BJ (cell line): Measurements from ENCODE around the gene RIPOR3. TPM values are rescaled to one million over a fixed set of nuclear protein-coding genes. Genes with fewer than 3 reads are reported as not detected.

Experiments
- CTCF ChIA-PET: fragments of 350-600 bp; formaldehyde crosslinking; extraction: SDS; loops from one replicate; lab custom pipeline; 2021; ENCODE audit warnings: antibody characterized with exemption, inconsistent platforms; lab: Yijun Ruan, JAX
- POLR2A ChIA-PET: fragments of 300-600 bp; sonication (Branson Sonifier 250); formaldehyde crosslinking; extraction: SDS; loops from one replicate; lab custom pipeline; 2021; ENCODE audit warnings: antibody characterized with exemption; lab: Charles Lee
- DNase-seq: peaks from one replicate; pipeline ENCODE4 v3.0.0-alpha.2; 2011; ENCODE audit warnings: low read depth
- H3K27me3 ChIP-seq: 2 replicates; pipeline ENCODE4 v1.6.0; 2011; ENCODE audit warnings: low read length; ENCODE audit not compliant: control insufficient read depth, insufficient read depth
- H3K36me3 ChIP-seq: 2 replicates; pipeline ENCODE4 v1.5.1; 2011; ENCODE audit warnings: low read length; ENCODE audit not compliant: control insufficient read depth, insufficient read depth
- H3K4me3 ChIP-seq: 2 replicates; pipeline ENCODE4 v1.5.1; 2011; ENCODE audit warnings: low read depth, mild to moderate bottlenecking, control low read depth, low read length
- CTCF ChIP-seq: IDR thresholded peaks from 2 replicates; pipeline ENCODE4 v1.5.1; 2011; ENCODE audit warnings: low read depth, mild to moderate bottlenecking, control low read depth, inconsistent platforms, low read length, moderate library complexity; ENCODE audit not compliant: insufficient read depth
- polyA plus RNA-seq: library from polyadenylated mRNA; depleted of rRNA; stranded (reverse); fragments of >200 nt; gene quantifications from 2 replicates; pipeline ENCODE4 v1.2.3, GENCODE V29; 2011

The RIPOR3 gene
- polyA plus RNA-seq, 1 experiment, result 1.2 TPM

GRCh38 chr20:50694379-50695134, 3.2 kb upstream of the RIPOR3 start:
- no peaks in the 10 kb centered on the region for H3K36me3 ChIP-seq
- ChIA-PET POLR2A (no interaction called here), CTCF (interaction anchor here (0.8 to 2.0 kb wide), 3 partner anchors 19 to 68 kb away, joined by 6 to 8 read pairs (median 7); no protein-coding TSS in a partner anchor)
- no peaks in the 10 kb centered on the region; the same call in 1 of the 2 replicates for H3K27me3 ChIP-seq
- DNase-seq, result no peak
- TF ChIP-seq CTCF, result no peak
- no peak overlapping the region for H3K4me3 ChIP-seq

- DNase-seq, result no peak
- Histone ChIP-seq H3K4me3 (no peak overlapping the region), H3K27me3 (no peaks in the 10 kb centered on the region; the same call in 1 of the 2 replicates), H3K36me3 (no peaks in the 10 kb centered on the region)
- TF ChIP-seq CTCF, result no peak
- ChIA-PET POLR2A (no interaction called here), CTCF (interaction anchor here (0.9 to 1.6 kb wide), 2 partner anchors 47 to 52 kb away, joined by 3 to 6 read pairs; no protein-coding TSS in a partner anchor)
These were observed 1.7 kb upstream of the RIPOR3 start for GRCh38 chr20:50693001-50693400.

- no peak overlapping the region for H3K4me3 ChIP-seq
- ChIA-PET CTCF (interaction anchor here (0.9 to 1.6 kb wide), 2 partner anchors 46 to 52 kb away, joined by 3 to 6 read pairs; no protein-coding TSS in a partner anchor), POLR2A (no interaction called here)
These were observed 1.2 kb upstream of the RIPOR3 start for GRCh38 chr20:50692552-50692933.

DNA sequence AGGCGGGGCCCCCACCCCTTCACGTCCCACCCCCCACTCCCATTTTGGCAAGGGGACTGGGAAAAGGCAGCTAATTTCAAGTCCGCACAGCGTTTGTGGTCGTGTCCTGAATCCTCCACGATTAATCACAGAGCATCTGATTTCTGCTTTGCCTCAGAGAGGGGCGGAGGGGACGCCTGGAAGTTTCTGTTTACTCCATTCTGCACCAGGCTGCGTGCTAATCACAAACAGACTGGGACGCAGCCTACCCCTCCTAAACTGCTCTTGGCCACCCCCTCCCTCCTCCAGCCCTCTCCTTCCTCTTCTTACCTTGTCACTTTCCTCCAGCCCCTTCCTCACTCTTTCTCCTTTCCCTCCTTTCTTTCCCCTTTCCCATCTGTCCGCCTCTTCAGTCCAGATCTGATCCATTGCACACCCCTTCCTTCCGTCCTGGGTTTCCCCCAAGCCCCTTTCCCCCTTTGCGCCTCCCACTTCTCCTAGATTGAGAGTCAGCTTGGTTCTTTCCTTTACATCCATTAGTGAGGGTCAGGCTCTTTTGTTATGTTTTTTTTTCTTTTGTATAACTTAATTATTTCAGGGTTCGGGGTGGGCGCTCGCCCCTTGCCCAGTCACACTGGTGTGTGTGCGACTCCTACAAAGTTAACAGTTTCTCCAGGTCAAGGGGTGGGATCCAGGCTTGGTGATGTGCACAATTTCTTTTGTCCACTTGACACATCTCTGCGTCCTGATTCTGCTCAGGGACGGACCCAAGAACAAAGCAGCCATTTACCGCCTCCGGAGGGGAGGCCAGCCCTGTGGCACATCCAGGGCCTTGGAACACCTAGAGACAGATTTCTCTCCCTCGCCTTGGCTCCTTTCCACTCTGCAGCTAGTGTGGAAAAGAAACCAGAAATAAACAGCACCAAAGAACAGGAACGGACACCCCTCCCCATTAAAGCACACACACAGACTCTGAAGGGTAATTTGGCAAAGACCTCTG, 520 bp upstream of the RIPOR3 start:
- peak; percentile 34 for DNase-seq
- TF ChIP-seq CTCF, result no peak
- no peaks in the 10 kb centered on the region for H3K36me3 ChIP-seq
- H3K27me3 ChIP-seq, result no peaks in the 10 kb centered on the region; the same call in 1 of the 2 replicates
- ChIA-PET POLR2A (no interaction called here), CTCF (interaction anchor here (0.9 to 1.6 kb wide), 3 partner anchors 22 to 53 kb away, joined by 3 to 6 read pairs (median 6); no protein-coding TSS in a partner anchor)
- H3K4me3 ChIP-seq, result peak overlapping the region; percentile 37

More at GRCh38 chr20:50692552-50692933, 1.2 kb upstream of the RIPOR3 start:
- Histone ChIP-seq H3K27me3 (no peaks in the 10 kb centered on the region; the same call in 1 of the 2 replicates), H3K36me3 (no peaks in the 10 kb centered on the region)
- no peak for DNase-seq
- no peak for TF ChIP-seq CTCF
